Measurements from ENCODE around the gene TCEA3.

Gene TCEA3
- 8.4 to 17.0 (median 15.7) reads per million in 3 donors for total RNA-seq

DNA sequence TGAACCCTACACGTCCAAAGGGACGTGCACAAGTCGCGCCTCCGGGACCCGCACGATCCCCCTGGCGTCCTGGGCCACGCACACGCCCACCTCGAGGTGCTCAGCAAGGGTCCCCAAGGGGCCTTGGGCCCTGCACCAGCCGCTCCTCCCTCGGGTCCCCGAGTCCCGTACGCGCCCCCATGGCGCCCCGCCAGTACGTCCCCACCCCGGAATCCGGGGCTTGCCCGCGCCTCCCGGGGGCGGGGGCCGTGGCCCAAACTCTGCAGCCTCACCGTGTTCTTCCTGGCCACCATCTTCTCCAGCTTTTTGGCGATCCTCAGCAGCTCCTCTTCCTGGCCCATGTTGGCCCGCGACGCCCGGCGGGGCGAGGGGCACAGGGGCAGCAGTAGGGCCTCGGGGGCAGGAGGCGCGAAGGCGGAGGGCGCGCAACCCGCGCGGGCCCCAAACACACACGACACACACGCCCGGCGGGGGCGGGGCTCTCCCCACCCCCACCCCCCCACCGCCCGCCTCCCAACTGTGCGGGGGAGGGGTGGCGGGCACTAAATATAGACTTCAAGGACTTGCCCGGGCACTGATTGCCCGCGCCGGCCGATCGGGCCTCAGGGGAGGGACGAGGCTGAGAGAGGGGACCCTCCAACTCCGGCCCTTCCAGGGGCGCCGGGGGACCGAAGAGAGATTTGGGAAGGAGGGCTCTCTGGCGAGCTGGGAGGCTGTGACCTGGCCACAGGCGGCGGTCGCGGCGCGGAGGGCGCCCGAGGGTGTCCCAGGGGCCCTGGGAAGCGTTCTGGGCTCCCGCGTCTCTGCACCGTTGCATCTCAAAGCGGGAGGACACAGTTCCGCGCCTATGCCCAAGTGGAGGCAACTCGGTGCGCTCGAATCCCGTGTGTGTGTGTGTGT is at the start of gene TCEA3:
TCEA3 (minus strand) TSS at position 456 of the 900 bp plus-strand sequence; CDS start at position 341, 115 bp downstream.
- no peak for DNase-seq

GRCh38 chr1:23473037-23473800 is 48.7 kb upstream of the TCEA3 start:
- DNase-seq: no peak
- Histone ChIP-seq H3K27ac (ENCODE audit: insufficient read depth, low read length, poor library complexity, severe bottlenecking) (no peak overlapping the region), H3K9me3 (ENCODE audit: control insufficient read depth, low read length) (no peaks in the 10 kb centered on the region), H3K36me3 (ENCODE audit: control insufficient read depth, insufficient read depth, low read length) (no peaks in the 10 kb centered on the region), H3K27me3 (replicated peaks; ENCODE audit: control insufficient read depth, insufficient read depth, low read length, poor library complexity, severe bottlenecking) (no peaks in the 10 kb centered on the region), H3K4me1 (ENCODE audit: control insufficient read depth, insufficient read depth, low read length, poor library complexity, severe bottlenecking) (no peaks in the 10 kb centered on the region), H3K4me3 (ENCODE audit: insufficient read depth, low read depth, low read length, poor library complexity, severe bottlenecking) (no peak overlapping the region)

More for the DNA sequence above, at the start of gene TCEA3:
- Histone ChIP-seq H3K27me3 (replicated peaks; ENCODE audit: control insufficient read depth, insufficient read depth, low read length, poor library complexity, severe bottlenecking) (no peaks in the 10 kb centered on the region), H3K4me1 (ENCODE audit: control insufficient read depth, insufficient read depth, low read length, poor library complexity, severe bottlenecking) (peaks cover 19% of the 10 kb centered on the region), H3K4me3 (ENCODE audit: insufficient read depth, low read depth, low read length, poor library complexity, severe bottlenecking) (peak within 1 kb of the TSS; percentile 68), H3K9me3 (ENCODE audit: control insufficient read depth, low read length) (no peaks in the 10 kb centered on the region), H3K27ac (ENCODE audit: insufficient read depth, low read length, poor library complexity, severe bottlenecking) (peak within 1 kb of the TSS; percentile 38), H3K36me3 (ENCODE audit: control insufficient read depth, insufficient read depth, low read length) (no peaks in the 10 kb centered on the region)

DNA sequence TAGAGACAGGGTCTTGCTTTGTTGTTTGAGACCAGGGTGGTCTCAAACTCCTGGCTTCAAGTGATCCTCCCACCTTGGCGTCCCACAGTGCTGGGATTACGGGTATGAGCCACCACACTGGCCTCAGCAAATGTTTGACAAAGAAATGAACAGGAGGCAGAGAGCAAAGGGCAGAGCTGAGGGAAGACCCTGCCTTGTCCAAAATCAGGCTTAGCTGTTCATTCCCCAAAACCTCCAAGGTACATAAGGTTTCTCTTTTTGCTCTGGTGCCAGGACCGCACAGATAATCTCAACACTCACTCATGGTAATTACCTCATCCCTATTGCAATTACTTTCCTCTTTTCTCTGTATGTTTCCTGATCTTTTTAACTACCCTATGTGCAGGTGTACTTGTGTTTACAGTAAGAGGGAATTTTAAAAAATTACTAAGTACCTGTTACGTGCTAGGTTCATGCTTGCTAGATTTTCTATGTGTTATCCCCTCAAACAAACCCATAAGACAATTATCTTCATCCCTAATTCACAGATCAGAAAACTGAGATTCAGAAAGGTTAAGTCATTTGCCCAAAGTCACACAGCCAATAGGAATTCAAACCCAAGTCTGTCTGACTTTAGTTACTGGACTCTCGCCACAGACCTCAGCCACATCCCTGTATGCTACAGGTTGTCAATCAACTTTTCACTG is 47.9 kb upstream of the TCEA3 start:
- no peak for DNase-seq
- no peak overlapping the region for H3K4me3 ChIP-seq (ENCODE audit: insufficient read depth, low read depth, low read length, poor library complexity, severe bottlenecking)
- no peak overlapping the region for H3K27ac ChIP-seq (ENCODE audit: insufficient read depth, low read length, poor library complexity, severe bottlenecking)
- no peaks in the 10 kb centered on the region for H3K36me3 ChIP-seq (ENCODE audit: control insufficient read depth, insufficient read depth, low read length)
- no peaks in the 10 kb centered on the region for H3K27me3 ChIP-seq (replicated peaks; ENCODE audit: control insufficient read depth, insufficient read depth, low read length, poor library complexity, severe bottlenecking)
- H3K9me3 ChIP-seq (ENCODE audit: control insufficient read depth, low read length): no peaks in the 10 kb centered on the region
- H3K4me1 ChIP-seq (ENCODE audit: control insufficient read depth, insufficient read depth, low read length, poor library complexity, severe bottlenecking): no peaks in the 10 kb centered on the region

DNA sequence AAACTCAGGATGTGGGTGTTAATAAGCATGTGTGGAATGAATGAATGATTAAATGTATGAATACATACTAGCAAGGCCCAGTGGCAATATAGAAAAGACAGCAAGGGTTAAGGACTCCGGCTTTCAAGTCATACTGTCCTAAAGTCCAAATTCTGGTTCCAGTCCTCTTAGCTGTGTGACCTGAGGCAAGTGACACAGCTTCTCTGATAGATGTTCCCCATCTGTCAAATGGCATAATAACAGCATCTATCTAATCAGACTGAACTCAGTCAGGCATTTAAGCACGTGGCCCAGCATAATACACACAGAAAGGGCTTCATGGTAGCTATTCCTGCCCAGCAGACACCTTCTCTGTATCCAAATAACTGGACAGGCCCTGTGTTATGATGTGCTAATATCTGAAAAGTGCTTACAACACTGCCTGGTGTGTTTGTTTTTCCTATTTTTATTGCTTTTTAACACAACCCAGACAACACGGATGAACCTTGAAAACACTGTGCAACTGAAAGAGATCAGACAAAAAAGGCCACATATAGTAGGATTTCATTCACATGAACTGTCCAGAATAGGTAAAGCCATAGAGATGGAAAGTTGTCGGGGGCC is 47.0 kb upstream of the TCEA3 start:
- Histone ChIP-seq H3K9me3 (ENCODE audit: control insufficient read depth, low read length) (no peaks in the 10 kb centered on the region), H3K4me1 (ENCODE audit: control insufficient read depth, insufficient read depth, low read length, poor library complexity, severe bottlenecking) (no peaks in the 10 kb centered on the region), H3K4me3 (ENCODE audit: insufficient read depth, low read depth, low read length, poor library complexity, severe bottlenecking) (no peak overlapping the region), H3K36me3 (ENCODE audit: control insufficient read depth, insufficient read depth, low read length) (no peaks in the 10 kb centered on the region), H3K27me3 (replicated peaks; ENCODE audit: control insufficient read depth, insufficient read depth, low read length, poor library complexity, severe bottlenecking) (no peaks in the 10 kb centered on the region), H3K27ac (ENCODE audit: insufficient read depth, low read length, poor library complexity, severe bottlenecking) (no peak overlapping the region)
- no peak for DNase-seq

DNA sequence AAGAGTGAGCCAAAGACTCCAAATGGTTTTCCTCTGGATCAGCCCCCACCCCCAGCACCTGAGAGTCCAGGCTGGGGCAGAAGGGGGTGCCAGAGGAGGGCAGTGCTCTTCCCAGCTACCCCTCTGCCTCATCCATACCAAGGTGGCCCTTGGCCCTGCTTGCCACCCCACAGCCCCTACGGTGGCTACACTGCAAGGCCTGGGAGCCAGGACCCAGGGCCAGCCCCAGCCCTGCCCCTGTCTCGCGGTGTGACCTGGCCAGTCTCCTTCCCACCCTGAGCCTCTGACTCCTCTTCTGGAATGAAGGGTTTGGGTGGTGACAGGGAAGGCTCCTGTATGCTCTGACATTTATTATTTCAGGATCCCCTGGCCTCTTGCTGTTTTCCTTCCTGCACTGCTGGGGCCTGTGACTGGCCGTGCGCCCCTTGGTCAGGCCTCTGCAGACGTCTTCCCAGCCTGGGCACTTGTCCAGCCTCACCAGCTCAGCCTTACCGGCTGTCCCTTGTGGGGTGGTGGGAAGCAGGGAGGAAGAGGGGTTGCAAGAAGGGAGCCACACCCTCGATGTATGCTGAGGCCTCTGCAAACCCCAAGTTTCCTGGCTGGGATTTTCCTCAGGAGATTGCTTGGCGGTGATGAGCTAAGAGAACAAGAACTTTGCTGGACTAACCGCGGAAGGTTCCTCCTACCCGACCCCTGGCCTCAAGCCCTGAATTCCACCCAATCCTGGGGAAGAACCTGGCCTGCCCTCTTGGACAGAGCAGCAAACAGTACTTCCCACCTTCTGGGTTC is 45.9 kb upstream of the TCEA3 start:
- Histone ChIP-seq H3K27me3 (replicated peaks; ENCODE audit: control insufficient read depth, insufficient read depth, low read length, poor library complexity, severe bottlenecking) (no peaks in the 10 kb centered on the region), H3K4me3 (ENCODE audit: insufficient read depth, low read depth, low read length, poor library complexity, severe bottlenecking) (no peak overlapping the region), H3K36me3 (ENCODE audit: control insufficient read depth, insufficient read depth, low read length) (no peaks in the 10 kb centered on the region), H3K27ac (ENCODE audit: insufficient read depth, low read length, poor library complexity, severe bottlenecking) (no peak overlapping the region), H3K4me1 (ENCODE audit: control insufficient read depth, insufficient read depth, low read length, poor library complexity, severe bottlenecking) (no peaks in the 10 kb centered on the region), H3K9me3 (ENCODE audit: control insufficient read depth, low read length) (no peaks in the 10 kb centered on the region)
- DNase-seq: no peak

DNA sequence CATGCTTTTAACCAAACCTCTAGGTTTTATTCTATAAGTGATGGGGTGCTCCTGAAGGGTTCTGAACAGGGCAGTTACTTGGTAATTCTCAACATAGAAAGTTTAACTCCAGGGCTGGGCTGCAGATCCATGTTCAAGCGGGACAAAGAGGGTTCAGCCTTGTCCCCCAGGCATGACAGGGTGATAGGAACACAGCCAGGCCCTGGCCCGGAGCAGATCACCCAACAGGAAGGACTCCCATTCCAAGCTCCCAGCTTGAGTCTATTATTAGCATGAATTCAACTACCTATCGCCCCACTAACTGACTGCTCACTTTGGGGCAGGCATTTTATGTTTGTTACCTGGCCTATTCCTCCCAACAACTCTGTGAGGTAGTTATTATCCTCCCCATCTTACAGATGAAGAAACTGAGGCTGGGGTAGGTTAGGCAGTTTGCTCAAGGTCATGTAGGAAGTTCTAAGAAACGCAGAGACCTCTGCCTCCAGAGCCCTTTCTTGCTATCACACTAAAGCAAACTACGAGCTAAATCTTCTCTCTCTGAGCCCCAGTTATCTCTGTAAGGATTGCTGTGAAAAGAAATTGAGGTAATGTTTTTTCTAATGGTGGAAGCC is 44.9 kb upstream of the TCEA3 start:
- Histone ChIP-seq H3K9me3 (ENCODE audit: control insufficient read depth, low read length) (no peaks in the 10 kb centered on the region), H3K27ac (ENCODE audit: insufficient read depth, low read length, poor library complexity, severe bottlenecking) (no peak overlapping the region), H3K4me1 (ENCODE audit: control insufficient read depth, insufficient read depth, low read length, poor library complexity, severe bottlenecking) (no peaks in the 10 kb centered on the region), H3K27me3 (replicated peaks; ENCODE audit: control insufficient read depth, insufficient read depth, low read length, poor library complexity, severe bottlenecking) (no peaks in the 10 kb centered on the region), H3K4me3 (ENCODE audit: insufficient read depth, low read depth, low read length, poor library complexity, severe bottlenecking) (no peak overlapping the region), H3K36me3 (ENCODE audit: control insufficient read depth, insufficient read depth, low read length) (no peaks in the 10 kb centered on the region)
- DNase-seq: no peak

- no peak for DNase-seq
- Histone ChIP-seq H3K9me3 (ENCODE audit: control insufficient read depth, low read length) (no peaks in the 10 kb centered on the region), H3K36me3 (ENCODE audit: control insufficient read depth, insufficient read depth, low read length) (no peaks in the 10 kb centered on the region), H3K27ac (ENCODE audit: insufficient read depth, low read length, poor library complexity, severe bottlenecking) (no peak overlapping the region), H3K4me1 (ENCODE audit: control insufficient read depth, insufficient read depth, low read length, poor library complexity, severe bottlenecking) (no peaks in the 10 kb centered on the region), H3K27me3 (replicated peaks; ENCODE audit: control insufficient read depth, insufficient read depth, low read length, poor library complexity, severe bottlenecking) (no peaks in the 10 kb centered on the region), H3K4me3 (ENCODE audit: insufficient read depth, low read depth, low read length, poor library complexity, severe bottlenecking) (no peak overlapping the region)
Observed at GRCh38 chr1:23466423-23466989, 42.0 kb upstream of the TCEA3 start.

DNA sequence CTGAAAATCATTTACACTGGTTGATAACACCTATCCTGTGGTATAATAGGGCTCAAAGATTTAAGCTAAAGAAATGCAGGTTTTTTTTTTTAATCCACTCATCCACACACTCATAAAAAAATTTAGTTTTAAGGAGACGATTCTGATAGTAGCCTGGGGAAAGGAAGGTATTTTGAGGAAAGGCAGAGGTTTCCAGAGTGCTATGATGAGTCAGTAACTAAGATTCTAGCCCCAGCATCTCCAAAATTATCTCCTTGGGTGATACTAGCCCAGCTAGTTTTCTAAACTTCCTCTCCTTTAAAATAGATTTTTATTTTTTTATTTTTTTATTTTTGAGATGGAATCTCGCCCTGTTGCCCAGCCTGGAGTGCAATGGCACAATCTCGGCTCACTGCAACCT is 38.7 kb upstream of the TCEA3 start:
- no peaks in the 10 kb centered on the region for H3K9me3 ChIP-seq (ENCODE audit: control insufficient read depth, low read length)
- no peak overlapping the region for H3K27ac ChIP-seq (ENCODE audit: insufficient read depth, low read length, poor library complexity, severe bottlenecking)
- H3K36me3 ChIP-seq (ENCODE audit: control insufficient read depth, insufficient read depth, low read length): no peaks in the 10 kb centered on the region
- H3K4me1 ChIP-seq (ENCODE audit: control insufficient read depth, insufficient read depth, low read length, poor library complexity, severe bottlenecking): no peaks in the 10 kb centered on the region
- no peak overlapping the region for H3K4me3 ChIP-seq (ENCODE audit: insufficient read depth, low read depth, low read length, poor library complexity, severe bottlenecking)
- no peaks in the 10 kb centered on the region for H3K27me3 ChIP-seq (replicated peaks; ENCODE audit: control insufficient read depth, insufficient read depth, low read length, poor library complexity, severe bottlenecking)
- no peak for DNase-seq

Measured in effector memory CD4-positive, alpha-beta T cell (primary cell).